BJ (cell line): ENCODE results near the gene IFI27L2. TPM values are rescaled to one million over a fixed set of nuclear protein-coding genes. Genes with fewer than 3 reads are reported as not detected.

Experiments used
- CTCF ChIA-PET: fragments of 350-600 bp; formaldehyde crosslinking; extraction: SDS; loops from one replicate; lab custom pipeline; 2021; ENCODE audit warnings: antibody characterized with exemption, inconsistent platforms; lab: Yijun Ruan, JAX
- POLR2A ChIA-PET: fragments of 300-600 bp; sonication (Branson Sonifier 250); formaldehyde crosslinking; extraction: SDS; loops from one replicate; lab custom pipeline; 2021; ENCODE audit warnings: antibody characterized with exemption; lab: Charles Lee
- DNase-seq: peaks from one replicate; pipeline ENCODE4 v3.0.0-alpha.2; 2011; ENCODE audit warnings: low read depth
- H3K27me3 ChIP-seq: 2 replicates; pipeline ENCODE4 v1.6.0; 2011; ENCODE audit warnings: low read length; ENCODE audit not compliant: control insufficient read depth, insufficient read depth
- H3K36me3 ChIP-seq: 2 replicates; pipeline ENCODE4 v1.5.1; 2011; ENCODE audit warnings: low read length; ENCODE audit not compliant: control insufficient read depth, insufficient read depth
- H3K4me3 ChIP-seq: 2 replicates; pipeline ENCODE4 v1.5.1; 2011; ENCODE audit warnings: low read depth, mild to moderate bottlenecking, control low read depth, low read length
- CTCF ChIP-seq: IDR thresholded peaks from 2 replicates; pipeline ENCODE4 v1.5.1; 2011; ENCODE audit warnings: low read depth, mild to moderate bottlenecking, control low read depth, inconsistent platforms, low read length, moderate library complexity; ENCODE audit not compliant: insufficient read depth
- polyA plus RNA-seq: library from polyadenylated mRNA; depleted of rRNA; stranded (reverse); fragments of >200 nt; gene quantifications from 2 replicates; pipeline ENCODE4 v1.2.3, GENCODE V29; 2011

IFI27L2 gene
- polyA plus RNA-seq, 1 experiment, result 201 TPM

- ChIA-PET CTCF (interaction anchor here (2.0 to 9.7 kb wide), 6 partner anchors 10 to 201 kb away, joined by 8 to 248 read pairs (median 32); no protein-coding TSS in a partner anchor), POLR2A (no interaction called here)
- Histone ChIP-seq H3K36me3 (no peaks in the 10 kb centered on the region), H3K27me3 (peaks cover 4% of the 10 kb centered on the region), H3K4me3 (no peak overlapping the region)
- TF ChIP-seq CTCF, result no peak
- DNase-seq, result no peak
Measured at GRCh38 chr14:94138251-94138650, 8.8 kb upstream of the IFI27L2 start.

- POLR2A ChIA-PET, result interaction anchor here (1.0 kb wide), 1 partner anchor 55 kb away, joined by 5 read pairs; the partner anchor contains the start of genes DDX24 and IFI27L1
- Histone ChIP-seq H3K4me3 (no peak overlapping the region), H3K27me3 (peaks cover 4% of the 10 kb centered on the region), H3K36me3 (no peaks in the 10 kb centered on the region)
- TF ChIP-seq CTCF, result peak; percentile 98
- CTCF ChIA-PET, result interaction anchor here (0.6 to 9.7 kb wide), 48 partner anchors 9 to 931 kb away, joined by 3 to 248 read pairs (median 5); partner anchors contain the start of genes DDX24, IFI27, IFI27L1 and OTUB2
- peak; percentile 15 for DNase-seq
Measured at GRCh38 chr14:94136575-94137331, 7.3 kb upstream of the IFI27L2 start.

- CTCF ChIA-PET, result interaction anchor here (9.7 kb wide), 1 partner anchor 98 kb away, joined by 248 read pairs; no protein-coding TSS in a partner anchor
- DNase-seq, result no peak
- peaks cover 4% of the 10 kb centered on the region for H3K27me3 ChIP-seq
- no peak overlapping the region for H3K4me3 ChIP-seq
- H3K36me3 ChIP-seq, result no peaks in the 10 kb centered on the region
- POLR2A ChIA-PET, result no interaction called here
- TF ChIP-seq CTCF, result no peak
Measured at GRCh38 chr14:94135476-94135875, 6.1 kb upstream of the IFI27L2 start.

GRCh38 chr14:94132285-94132887, 3.0 kb upstream of the IFI27L2 start:
- 0 out of 2 replicates have a peak, but pooled peaks cover under 1% of the 10 kb centered on the region for H3K36me3 ChIP-seq
- no peak overlapping the region for H3K4me3 ChIP-seq
- TF ChIP-seq CTCF, result peak; percentile 84
- CTCF ChIA-PET, result interaction anchor here (0.7 to 6.5 kb wide), 24 partner anchors 9 to 192 kb away, joined by 3 to 55 read pairs (median 4); partner anchors contain the start of genes CCDC197 and OTUB2
- POLR2A ChIA-PET, result interaction anchor here (0.6 kb wide), 1 partner anchor 93 kb away, joined by 5 read pairs; no protein-coding TSS in a partner anchor
- DNase-seq, result no peak
- H3K27me3 ChIP-seq, result no peaks in the 10 kb centered on the region

GRCh38 chr14:94129758-94130414, 482 bp upstream of the IFI27L2 start:
- ChIA-PET POLR2A (no interaction called here), CTCF (interaction anchor here (0.9 to 6.5 kb wide), 4 partner anchors 14 to 94 kb away, joined by 3 to 55 read pairs (median 30); no protein-coding TSS in a partner anchor)
- no peaks in the 10 kb centered on the region for H3K27me3 ChIP-seq
- TF ChIP-seq CTCF, result no peak
- no peak for DNase-seq
- H3K36me3 ChIP-seq, result peaks cover 1% of the 10 kb centered on the region
- H3K4me3 ChIP-seq, result peak overlapping the region; percentile 60
